HepG2 (cell line): ENCODE measurements around the gene HBS1L.

Source experiments
- EP300 ChIP-seq, 3 experiments: sonication (generic) in 1 of 3; formaldehyde crosslinking in 1 of 3; IDR thresholded peaks; 2 replicates each; pipeline versions ENCODE4 v1.5.1 to v1.6.1; 2011 to 2020; ENCODE audit warnings: low read depth in 2 of 3, low read length in 2 of 3, borderline replicate concordance in 1 of 3, improper control_type of control experiment in 1 of 3, mild to moderate bottlenecking in 1 of 3, missing genetic modification reagents in 1 of 3, moderate library complexity in 1 of 3
- FOXM1 ChIP-seq: sonication (generic); formaldehyde crosslinking; IDR thresholded peaks from 2 replicates; pipeline ENCODE4 v1.5.0; 2020; ENCODE audit warnings: missing genetic modification reagents
- KLF15 ChIP-seq: sonication (generic); formaldehyde crosslinking; IDR thresholded peaks from 2 replicates; pipeline ENCODE4 v1.8.1; 2023; ENCODE audit warnings: borderline replicate concordance, mild to moderate bottlenecking, inconsistent platforms, missing genetic modification reagents, mixed read lengths
- NFIC ChIP-seq: IDR thresholded peaks from 2 replicates; pipeline ENCODE4 v1.6.1; 2012; ENCODE audit warnings: mild to moderate bottlenecking, low read length, inconsistent platforms
- SOX13 ChIP-seq, 3 experiments: fragments of 450-650 bp in 1 of 3; sonication (generic) in 1 of 3; formaldehyde crosslinking in 1 of 3; IDR thresholded peaks in 2 of 3; conservative IDR thresholded peaks in 1 of 3; 2 replicates each; pipeline versions ENCODE4 v1.5.0 to v1.6.1; 2016 to 2020; ENCODE audit warnings: antibody characterized with exemption in 1 of 3, mild to moderate bottlenecking in 1 of 3, missing compliant biosample characterization in 1 of 3, missing genetic modification reagents in 1 of 3, moderate library complexity in 1 of 3
- ZNF567 ChIP-seq: sonication (generic); formaldehyde crosslinking; IDR thresholded peaks from 2 replicates; pipeline ENCODE4 v1.8.1; 2023; ENCODE audit warnings: mild to moderate bottlenecking, missing genetic modification reagents, borderline replicate concordance
- ZSCAN9 ChIP-seq: IDR thresholded peaks from 2 replicates; pipeline ENCODE4 v1.6.1; 2016; ENCODE audit warnings: borderline replicate concordance
- TF ChIP-seq, protein P1 (sequence below): sonication (generic); formaldehyde crosslinking; IDR thresholded peaks from 2 replicates; pipeline ENCODE4 v1.5.0; 2020; ENCODE audit warnings: mild to moderate bottlenecking, missing genetic modification reagents, moderate library complexity
- TF ChIP-seq, protein P2 (sequence below): sonication (generic); formaldehyde crosslinking; IDR thresholded peaks from 2 replicates; pipeline ENCODE4 v1.9.0; 2021; ENCODE audit warnings: missing genetic modification reagents, borderline replicate concordance

- no peak for TF ChIP-seq NFIC
- TF ChIP-seq, protein P1, sequence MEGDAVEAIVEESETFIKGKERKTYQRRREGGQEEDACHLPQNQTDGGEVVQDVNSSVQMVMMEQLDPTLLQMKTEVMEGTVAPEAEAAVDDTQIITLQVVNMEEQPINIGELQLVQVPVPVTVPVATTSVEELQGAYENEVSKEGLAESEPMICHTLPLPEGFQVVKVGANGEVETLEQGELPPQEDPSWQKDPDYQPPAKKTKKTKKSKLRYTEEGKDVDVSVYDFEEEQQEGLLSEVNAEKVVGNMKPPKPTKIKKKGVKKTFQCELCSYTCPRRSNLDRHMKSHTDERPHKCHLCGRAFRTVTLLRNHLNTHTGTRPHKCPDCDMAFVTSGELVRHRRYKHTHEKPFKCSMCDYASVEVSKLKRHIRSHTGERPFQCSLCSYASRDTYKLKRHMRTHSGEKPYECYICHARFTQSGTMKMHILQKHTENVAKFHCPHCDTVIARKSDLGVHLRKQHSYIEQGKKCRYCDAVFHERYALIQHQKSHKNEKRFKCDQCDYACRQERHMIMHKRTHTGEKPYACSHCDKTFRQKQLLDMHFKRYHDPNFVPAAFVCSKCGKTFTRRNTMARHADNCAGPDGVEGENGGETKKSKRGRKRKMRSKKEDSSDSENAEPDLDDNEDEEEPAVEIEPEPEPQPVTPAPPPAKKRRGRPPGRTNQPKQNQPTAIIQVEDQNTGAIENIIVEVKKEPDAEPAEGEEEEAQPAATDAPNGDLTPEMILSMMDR: no peak
- no peak for TF ChIP-seq FOXM1 (CRISPR knock-in tag)
- TF ChIP-seq SOX13 (IDR thresholded peaks at IDR 0.05): no peak
- TF ChIP-seq SOX13 (CRISPR knock-in tag; conservative IDR thresholded peaks at IDR 0.05 in 1 of 2, IDR thresholded peaks at IDR 0.05 in 1 of 2): no peak
- TF ChIP-seq ZNF567 (CRISPR knock-in tag): no peak
- no peak for TF ChIP-seq KLF15 (CRISPR knock-in tag)
- TF ChIP-seq EP300 (IDR thresholded peaks at IDR 0.05; ENCODE audit: low read depth in 2 of 2, low read length in 2 of 2): no peak
- no peak for TF ChIP-seq EP300 (CRISPR knock-in tag; IDR thresholded peaks at IDR 0.05; ENCODE audit: borderline replicate concordance)
- TF ChIP-seq, protein P2, sequence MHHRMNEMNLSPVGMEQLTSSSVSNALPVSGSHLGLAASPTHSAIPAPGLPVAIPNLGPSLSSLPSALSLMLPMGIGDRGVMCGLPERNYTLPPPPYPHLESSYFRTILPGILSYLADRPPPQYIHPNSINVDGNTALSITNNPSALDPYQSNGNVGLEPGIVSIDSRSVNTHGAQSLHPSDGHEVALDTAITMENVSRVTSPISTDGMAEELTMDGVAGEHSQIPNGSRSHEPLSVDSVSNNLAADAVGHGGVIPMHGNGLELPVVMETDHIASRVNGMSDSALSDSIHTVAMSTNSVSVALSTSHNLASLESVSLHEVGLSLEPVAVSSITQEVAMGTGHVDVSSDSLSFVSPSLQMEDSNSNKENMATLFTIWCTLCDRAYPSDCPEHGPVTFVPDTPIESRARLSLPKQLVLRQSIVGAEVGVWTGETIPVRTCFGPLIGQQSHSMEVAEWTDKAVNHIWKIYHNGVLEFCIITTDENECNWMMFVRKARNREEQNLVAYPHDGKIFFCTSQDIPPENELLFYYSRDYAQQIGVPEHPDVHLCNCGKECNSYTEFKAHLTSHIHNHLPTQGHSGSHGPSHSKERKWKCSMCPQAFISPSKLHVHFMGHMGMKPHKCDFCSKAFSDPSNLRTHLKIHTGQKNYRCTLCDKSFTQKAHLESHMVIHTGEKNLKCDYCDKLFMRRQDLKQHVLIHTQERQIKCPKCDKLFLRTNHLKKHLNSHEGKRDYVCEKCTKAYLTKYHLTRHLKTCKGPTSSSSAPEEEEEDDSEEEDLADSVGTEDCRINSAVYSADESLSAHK (CRISPR knock-in tag): no peak
- no peak for TF ChIP-seq ZSCAN9 (CRISPR knock-in tag)
These were observed 104.7 kb downstream of the HBS1L start, which contains the start of gene ALDH8A1 for GRCh38 chr6:134949927-134950326.
